HG02943 (cell line): Measurements from ENCODE around the gene ZDHHC12.

Experiments
- ATAC-seq: cut with Tn5 transposase; IDR thresholded peaks from one replicate; pipeline ENCODE4 v1.9.1; 2021; ENCODE audit warnings: mild to moderate bottlenecking, low read depth, moderate library complexity; ENCODE audit not compliant: unreplicated experiment

ZDHHC12 gene

DNA sequence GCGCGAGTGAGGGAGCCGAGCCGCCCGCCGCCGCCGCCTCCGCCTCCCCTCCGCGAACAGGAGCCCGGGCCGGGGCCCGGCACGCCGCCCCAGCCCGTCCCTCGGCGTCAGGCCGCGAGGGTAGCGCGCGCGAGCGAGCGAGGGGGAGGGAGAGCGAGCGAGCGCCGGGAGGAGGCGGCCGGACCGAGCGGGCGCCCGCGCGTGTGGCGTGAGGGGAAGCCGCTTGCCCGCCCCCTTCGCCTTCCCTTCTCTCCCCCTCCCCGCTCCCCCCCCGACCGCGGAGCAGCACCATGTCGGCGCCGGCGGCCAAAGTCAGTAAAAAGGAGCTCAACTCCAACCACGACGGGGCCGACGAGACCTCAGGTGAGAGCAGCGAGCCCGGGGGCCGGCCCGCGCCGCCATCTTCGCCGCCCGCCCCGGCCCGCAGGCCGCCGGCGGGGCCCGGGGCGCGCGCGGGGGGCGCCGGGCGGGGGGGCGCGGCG, 34.6 kb downstream of the ZDHHC12 start:
- peak; percentile 9 for ATAC-seq

DNA sequence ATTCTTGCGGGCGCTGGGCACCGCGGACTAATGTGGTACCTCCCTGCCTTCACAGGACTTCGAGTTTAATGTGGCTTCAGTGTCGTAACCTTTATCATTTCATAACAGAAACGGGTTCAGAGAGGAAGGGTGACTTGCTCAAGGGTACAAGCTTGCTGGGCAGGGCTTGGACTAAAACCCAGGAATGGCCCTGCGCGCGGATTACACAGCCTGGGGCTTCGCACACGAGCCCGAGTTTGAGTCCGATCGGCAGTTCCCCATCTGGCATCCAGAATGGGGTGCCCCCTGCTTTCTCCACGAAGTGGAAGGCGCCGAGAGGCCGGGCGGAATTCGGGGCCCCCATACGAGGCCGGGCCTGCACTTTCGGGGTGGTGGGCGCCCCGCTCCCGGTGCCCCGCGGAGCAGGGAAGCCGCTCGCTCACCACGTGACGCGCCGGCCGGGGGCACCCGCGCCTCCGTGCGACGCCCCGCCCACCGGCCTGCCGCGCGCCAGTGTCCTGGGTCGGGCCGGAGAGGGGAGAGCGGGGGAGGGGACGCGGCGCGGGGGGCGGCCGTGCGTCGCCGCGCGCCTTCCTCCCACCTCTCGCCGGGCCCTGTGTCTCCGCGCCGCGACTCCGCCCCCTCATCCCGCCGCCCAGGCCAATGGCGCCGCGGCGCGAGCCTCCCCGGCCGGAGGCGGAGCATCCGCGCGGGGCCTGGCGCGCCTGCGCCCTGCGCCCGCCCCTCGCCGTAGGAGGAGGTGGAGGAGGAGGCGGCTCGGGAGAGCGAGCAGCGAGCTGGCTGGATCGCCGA, 35.2 kb downstream of the ZDHHC12 start, which contains the start of gene SET:
TSS of gene SET (plus strand) at position 722 of the 792 bp plus-strand sequence. CDS start 361 bp downstream, outside the sequence.
- ATAC-seq: peak; percentile 53

DNA sequence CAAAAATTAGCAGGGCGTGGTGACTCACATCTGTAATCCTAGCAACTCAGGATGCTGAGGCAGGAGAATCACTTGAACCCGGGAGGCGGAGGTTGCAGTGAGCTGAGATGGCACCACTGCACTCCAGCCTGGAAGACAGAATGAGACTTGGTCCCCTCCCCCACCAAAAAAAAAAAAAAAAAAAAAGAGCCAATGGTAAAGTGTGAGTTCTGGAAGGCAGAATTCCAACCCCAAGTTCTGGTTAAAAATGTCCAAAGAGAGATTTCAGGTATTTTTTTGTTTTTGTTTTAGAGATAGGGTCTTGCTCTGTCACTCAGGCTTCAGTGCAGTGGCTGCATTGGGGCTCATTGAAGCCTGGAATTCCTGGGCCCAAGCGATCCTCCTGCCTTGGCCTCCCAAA, 36.5 kb downstream of the ZDHHC12 start:
- ATAC-seq: no peak

- ATAC-seq: no peak
These were observed 38.1 kb downstream of the ZDHHC12 start for GRCh38 chr9:128685636-128686489.

- no peak for ATAC-seq
These were observed 39.4 kb downstream of the ZDHHC12 start for GRCh38 chr9:128684325-128685199.

- no peak for ATAC-seq
These were observed 39.9 kb downstream of the ZDHHC12 start for GRCh38 chr9:128684065-128684324.

DNA sequence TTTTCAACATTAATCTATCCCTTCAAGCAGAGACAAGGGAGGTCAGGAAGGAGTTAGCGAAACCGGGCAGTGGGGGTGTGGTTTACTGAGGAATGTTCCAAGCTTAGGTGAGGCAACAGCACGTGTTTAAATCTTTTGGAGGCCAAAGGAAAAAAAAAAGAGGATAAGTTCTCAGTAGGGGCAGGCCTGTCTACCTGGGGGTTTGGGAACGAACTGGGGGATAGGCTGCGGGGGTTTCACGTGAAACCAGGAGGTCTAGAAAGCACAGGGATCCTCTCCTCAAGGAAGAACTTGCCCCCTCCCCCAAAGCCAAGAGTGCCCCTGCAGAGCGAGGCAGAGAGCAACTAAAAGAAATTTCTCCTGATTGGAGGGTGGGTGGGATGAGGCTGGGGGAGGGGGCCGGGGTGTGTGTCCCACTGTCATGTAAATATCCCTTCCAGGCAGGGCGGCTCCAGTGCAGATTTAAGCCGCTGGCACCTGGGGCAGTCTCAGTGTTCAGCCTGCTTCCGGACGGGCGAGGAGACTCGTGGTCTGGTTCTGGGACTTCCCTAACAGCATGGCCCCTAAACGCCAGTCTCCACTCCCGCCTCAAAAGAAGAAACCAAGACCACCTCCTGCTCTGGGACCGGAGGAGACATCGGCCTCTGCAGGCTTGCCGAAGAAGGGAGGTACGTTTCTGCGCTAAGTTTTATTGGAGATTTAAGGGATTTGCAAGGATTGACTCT, 40.4 kb downstream of the ZDHHC12 start:
- ATAC-seq: no peak

DNA sequence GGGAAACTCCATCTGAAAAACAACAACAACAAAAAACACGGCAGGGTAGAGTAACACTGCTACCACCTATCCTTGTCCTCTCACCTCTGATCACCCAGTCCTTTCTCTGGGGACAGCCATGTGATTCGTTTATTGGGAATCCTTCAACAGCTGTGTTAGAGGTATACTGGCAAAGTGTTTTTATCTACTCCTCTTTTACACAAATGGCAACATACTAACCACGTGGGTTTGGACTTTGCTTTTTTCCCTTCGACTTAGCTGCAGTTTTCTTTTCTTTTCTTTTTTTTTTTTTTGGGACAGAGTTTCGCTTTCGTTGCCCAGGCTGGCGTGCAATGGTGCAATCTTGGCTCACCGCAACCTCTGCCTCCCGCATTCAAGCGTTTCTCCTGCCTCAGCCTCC, 46.1 kb downstream of the ZDHHC12 start:
- ATAC-seq: no peak

GRCh38 chr9:128675382-128675781, 48.5 kb downstream of the ZDHHC12 start:
- no peak for ATAC-seq
